Smooth muscle cell (in vitro differentiated cells): Measurements from ENCODE around the gene SFTPA1. TPM values are rescaled to one million over a fixed set of nuclear protein-coding genes. Genes with fewer than 3 reads are reported as not detected.

Experiments
- DNase-seq: peaks from one replicate; lab custom pipeline; 2025; ENCODE audit not compliant: unreplicated experiment; lab: John Stamatoyannopoulos, UW
- H2AFZ ChIP-seq: fragments of 200-600 bp; sonication (generic); 2 replicates; pipeline ENCODE4 v1.6.0; 2016; ENCODE audit warnings: antibody characterized with exemption, low read depth, mild to moderate bottlenecking
- H3F3A ChIP-seq: fragments of 200-600 bp; sonication (generic); 2 replicates; pipeline ENCODE4 v1.6.0; 2017; ENCODE audit warnings: antibody characterized with exemption, low read depth
- H3K27ac ChIP-seq: fragments of 200-600 bp; sonication (generic); 2 replicates; pipeline ENCODE4 v1.5.1; 2016; ENCODE audit warnings: low read depth, mild to moderate bottlenecking
- H3K27me3 ChIP-seq: fragments of 200-600 bp; sonication (generic); 2 replicates; pipeline ENCODE4 v1.6.1; 2016; ENCODE audit warnings: low read depth, mild to moderate bottlenecking
- H3K36me3 ChIP-seq: fragments of 200-600 bp; sonication (generic); 2 replicates; pipeline ENCODE4 v1.5.1; 2016; ENCODE audit warnings: low read depth
- H3K4me1 ChIP-seq: fragments of 200-600 bp; sonication (generic); 2 replicates; pipeline ENCODE4 v1.5.1; 2016; ENCODE audit warnings: low read depth
- H3K4me2 ChIP-seq: fragments of 200-600 bp; sonication (generic); 2 replicates; pipeline ENCODE4 v1.6.0; 2016; ENCODE audit warnings: mild to moderate bottlenecking
- H3K4me3 ChIP-seq: fragments of 200-600 bp; sonication (generic); 2 replicates; pipeline ENCODE4 v1.5.1; 2016; ENCODE audit warnings: mild to moderate bottlenecking
- H3K79me2 ChIP-seq: fragments of 200-600 bp; sonication (generic); 2 replicates; pipeline ENCODE4 v1.6.0; 2016; ENCODE audit warnings: low read depth, mild to moderate bottlenecking
- H3K9ac ChIP-seq: fragments of 200-600 bp; sonication (generic); 2 replicates; pipeline ENCODE4 v1.6.0; 2016; ENCODE audit warnings: low read depth
- H3K9me3 ChIP-seq: fragments of 200-600 bp; sonication (generic); replicated peaks from 2 replicates; pipeline ENCODE4 v1.5.1; 2016; ENCODE audit warnings: low read depth
- H4K20me1 ChIP-seq: fragments of 200-600 bp; sonication (generic); 2 replicates; pipeline ENCODE4 v1.6.0; 2016; ENCODE audit warnings: low read depth
- CTCF ChIP-seq: fragments of 200-600 bp; sonication (generic); IDR thresholded peaks from 2 replicates; pipeline ENCODE4 v1.5.1; 2017; ENCODE audit warnings: borderline replicate concordance, mild to moderate bottlenecking, antibody characterized with exemption; ENCODE audit not compliant: insufficient read depth, poor library complexity, severe bottlenecking
- WGBS: methylation state at CpG from one replicate; pipeline ENCODE4 v1.1.7; 2016; ENCODE audit warnings: low lambda C conversion rate; 5-methylcytosine and 5-hydroxymethylcytosine counted together
- polyA plus RNA-seq: library from polyadenylated mRNA; unstranded; fragments of >200 nt; fragmentation: Nextera tagmentation; extraction: Ambion mirVana; gene quantifications from 2 replicates; pipeline ENCODE4 v1.2.1, GENCODE V29; 2016
- total RNA-seq: library from RNA; depleted of rRNA; stranded (reverse); fragments of >200 nt; gene quantifications from 2 replicates; pipeline ENCODE4 v1.2.3, GENCODE V29; 2014

SFTPA1 gene
- total and polyA plus RNA-seq, 2 experiments from 2014 or later: not detected

- WGBS: 77% methylated on average over 2 of the region's 2 CpGs
- no peak for TF ChIP-seq CTCF
- H3K4me1 ChIP-seq: no peaks in the 10 kb centered on the region
These were observed 7.8 kb upstream of the SFTPA1 start for GRCh38 chr10:79602953-79603352.

GRCh38 chr10:79604294-79604693, 6.4 kb upstream of the SFTPA1 start:
- no peaks in the 10 kb centered on the region for H3F3A ChIP-seq
- H3K27me3 ChIP-seq: peaks cover 8% of the 10 kb centered on the region
- H3K4me3 ChIP-seq: no peak overlapping the region
- TF ChIP-seq CTCF: no peak
- no peak overlapping the region for H3K27ac ChIP-seq
- no peak for DNase-seq
- H3K9ac ChIP-seq: no peak overlapping the region
- no peak overlapping the region for H2AFZ ChIP-seq
- H3K79me2 ChIP-seq: no peaks in the 10 kb centered on the region
- no peaks in the 10 kb centered on the region for H3K9me3 ChIP-seq
- H4K20me1 ChIP-seq: no peaks in the 10 kb centered on the region
- H3K36me3 ChIP-seq: no peaks in the 10 kb centered on the region
- H3K4me1 ChIP-seq: no peaks in the 10 kb centered on the region
- WGBS: 74% methylated on average over 1 of the region's 1 CpG
- H3K4me2 ChIP-seq: no peak overlapping the region

More at GRCh38 chr10:79602953-79603352, 7.8 kb upstream of the SFTPA1 start:
- H3K27me3 ChIP-seq: peaks cover 8% of the 10 kb centered on the region
- H3K4me2 ChIP-seq: no peak overlapping the region
- H3F3A ChIP-seq: no peaks in the 10 kb centered on the region
- H3K4me3 ChIP-seq: no peak overlapping the region
- no peaks in the 10 kb centered on the region for H3K79me2 ChIP-seq
- no peaks in the 10 kb centered on the region for H4K20me1 ChIP-seq
- no peaks in the 10 kb centered on the region for H3K36me3 ChIP-seq
- no peak overlapping the region for H3K9ac ChIP-seq
- no peak overlapping the region for H2AFZ ChIP-seq
- H3K9me3 ChIP-seq: no peaks in the 10 kb centered on the region
- DNase-seq: no peak
- no peak overlapping the region for H3K27ac ChIP-seq

- Histone ChIP-seq H3K79me2 (no peaks in the 10 kb centered on the region), H3K4me2 (no peak overlapping the region), H3K9ac (no peak overlapping the region), H2AFZ (no peak overlapping the region), H3F3A (no peaks in the 10 kb centered on the region), H4K20me1 (no peaks in the 10 kb centered on the region), H3K27ac (no peak overlapping the region), H3K4me3 (no peak overlapping the region), H3K9me3 (no peaks in the 10 kb centered on the region), H3K27me3 (peaks cover 8% of the 10 kb centered on the region), H3K36me3 (no peaks in the 10 kb centered on the region), H3K4me1 (no peaks in the 10 kb centered on the region)
- DNase-seq: no peak
- TF ChIP-seq CTCF: no peak
These were observed 5.4 kb upstream of the SFTPA1 start for GRCh38 chr10:79605308-79605707.

GRCh38 chr10:79608505-79609375, 2.0 kb upstream of the SFTPA1 start:
- DNase-seq: no peak

More at GRCh38 chr10:79608505-79609375, 2.0 kb upstream of the SFTPA1 start:
- Histone ChIP-seq H3K9ac (no peak overlapping the region), H3K9me3 (no peaks in the 10 kb centered on the region), H3K4me3 (no peak overlapping the region), H3K4me2 (no peak overlapping the region), H3F3A (no peaks in the 10 kb centered on the region), H3K27ac (no peak overlapping the region), H3K79me2 (no peaks in the 10 kb centered on the region), H4K20me1 (no peaks in the 10 kb centered on the region), H3K4me1 (no peaks in the 10 kb centered on the region), H3K27me3 (peaks cover 3% of the 10 kb centered on the region), H3K36me3 (no peaks in the 10 kb centered on the region), H2AFZ (no peak overlapping the region)
- WGBS: 55% methylated on average over 20 of the region's 20 CpGs
- peak; percentile 45 for TF ChIP-seq CTCF
